Fibroblast of the aortic adventitia (primary cell): ENCODE results near the gene EEA1. TPM values are rescaled to one million over a fixed set of nuclear protein-coding genes. Genes with fewer than 3 reads are reported as not detected.
"Not testable (repeated sequence)": the region's sequence is repeated elsewhere in the genome, so short reads cannot be mapped to it uniquely, and the experiment has no call there.

Source experiments
- DNase-seq: peaks from one replicate; pipeline ENCODE4 v3.0.0-alpha.2; 2010; ENCODE audit warnings: low read depth
- H3K4me3 ChIP-seq: 2 replicates; pipeline ENCODE4 v1.5.1; 2011; ENCODE audit warnings: low read depth, mild to moderate bottlenecking, control low read depth, low read length, moderate library complexity
- CTCF ChIP-seq: IDR thresholded peaks from 2 replicates; pipeline ENCODE4 v1.5.1; 2011; ENCODE audit warnings: mild to moderate bottlenecking, low read length, control low read depth, inconsistent platforms; ENCODE audit not compliant: insufficient read depth
- total RNA-seq: library from RNA; depleted of rRNA; stranded (reverse); fragments of >200 nt; gene quantifications from 2 replicates; pipeline ENCODE4 v1.2.3, GENCODE V29; 2012; ENCODE audit warnings: low replicate concordance

The EEA1 gene
- total RNA-seq, 1 donor: 42.3 TPM

GRCh38 chr12:92810370-92810769 lies 118.7 kb downstream of the EEA1 start:
- H3K4me3 ChIP-seq: no peak overlapping the region
- no peak for TF ChIP-seq CTCF
- DNase-seq: no peak

- DNase-seq: no peak
- TF ChIP-seq CTCF: no peak
- H3K4me3 ChIP-seq: no peak overlapping the region
Measured at GRCh38 chr12:92803903-92804302, 125.2 kb downstream of the EEA1 start.

GRCh38 chr12:92802906-92803305 lies 126.2 kb downstream of the EEA1 start:
- DNase-seq: no peak
- no peak for TF ChIP-seq CTCF
- H3K4me3 ChIP-seq: no peak overlapping the region

GRCh38 chr12:92796650-92797049 lies 132.4 kb downstream of the EEA1 start:
- no peak overlapping the region for H3K4me3 ChIP-seq
- no peak for DNase-seq
- TF ChIP-seq CTCF: no peak

GRCh38 chr12:92794814-92795213 lies 134.3 kb downstream of the EEA1 start:
- no peak for DNase-seq
- H3K4me3 ChIP-seq: no peak overlapping the region
- TF ChIP-seq CTCF: no peak

- H3K4me3 ChIP-seq, DNase-seq: not testable (repeated sequence)
Measured at GRCh38 chr12:92794356-92794755, 134.7 kb downstream of the EEA1 start.

GRCh38 chr12:92786045-92786444 lies 143.1 kb downstream of the EEA1 start:
- DNase-seq: peak; percentile 64
- TF ChIP-seq CTCF: no peak
- no peak overlapping the region for H3K4me3 ChIP-seq

- TF ChIP-seq CTCF: no peak
- no peak overlapping the region for H3K4me3 ChIP-seq
- DNase-seq: no peak
Measured at GRCh38 chr12:92785563-92785950, 143.5 kb downstream of the EEA1 start.
